Activated T-cell treated with anti-CD3 and anti-CD28 coated beads for 4 hours (primary cell): ENCODE measurements around the gene TECTB.

Experiments used
- DNase-seq: peaks from one replicate; pipeline ENCODE4 v3.0.0-alpha.2; 2020

The TECTB gene

DNA sequence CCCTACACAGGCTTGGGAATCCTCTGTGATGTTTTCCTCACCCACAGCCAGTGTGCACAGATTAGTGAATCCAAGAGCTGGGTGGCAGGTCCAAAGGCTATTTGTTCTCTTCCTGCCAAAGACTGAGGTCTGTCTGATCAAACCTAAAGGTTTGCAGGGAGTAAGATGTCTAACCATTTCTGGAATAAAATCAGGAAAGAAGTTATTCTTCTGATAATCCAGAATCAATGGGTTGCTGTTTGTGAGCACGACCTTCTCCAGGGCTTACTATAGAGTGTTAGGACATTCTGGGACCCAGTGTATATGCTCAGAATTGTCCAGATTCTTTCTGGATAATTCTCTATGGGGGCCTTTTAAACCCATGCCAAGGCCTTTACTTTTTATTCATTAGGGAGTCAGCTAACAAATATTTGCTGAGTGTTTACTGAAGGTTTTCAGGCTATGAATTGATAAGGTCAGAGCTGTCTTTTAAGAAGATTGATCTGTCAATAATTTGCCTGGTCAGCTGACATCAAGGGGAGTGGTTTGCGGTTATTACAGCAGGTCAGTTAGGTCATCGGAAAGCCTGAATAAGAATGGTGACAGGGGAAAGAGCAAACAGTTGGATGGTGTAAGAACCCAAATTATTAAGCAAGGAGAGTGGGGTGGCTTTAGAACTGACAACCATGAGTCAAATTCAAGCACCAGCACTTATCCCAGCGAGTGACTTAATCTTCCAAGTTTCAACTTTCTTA lies 7.5 kb upstream of the TECTB start:
- no peak for DNase-seq

DNA sequence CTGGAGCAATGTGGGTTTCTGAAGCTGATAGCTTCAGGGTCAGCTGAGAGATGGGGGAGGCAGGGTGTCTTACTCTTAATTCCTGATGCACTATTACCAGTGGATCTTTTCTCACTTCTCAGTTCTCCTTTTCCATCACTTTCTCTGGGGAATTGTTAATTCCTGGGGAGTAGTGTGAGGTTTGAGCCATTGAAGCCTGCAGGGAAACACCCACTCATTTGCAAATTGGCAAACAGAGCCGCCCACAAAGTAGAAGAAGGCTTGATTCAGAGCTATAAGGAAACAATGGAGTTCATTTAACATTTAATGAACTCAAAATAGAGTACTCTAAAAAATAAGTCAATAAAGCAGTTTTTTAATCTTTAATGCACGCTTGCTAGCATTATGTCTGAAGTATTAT lies 4.3 kb upstream of the TECTB start:
- no peak for DNase-seq

DNA sequence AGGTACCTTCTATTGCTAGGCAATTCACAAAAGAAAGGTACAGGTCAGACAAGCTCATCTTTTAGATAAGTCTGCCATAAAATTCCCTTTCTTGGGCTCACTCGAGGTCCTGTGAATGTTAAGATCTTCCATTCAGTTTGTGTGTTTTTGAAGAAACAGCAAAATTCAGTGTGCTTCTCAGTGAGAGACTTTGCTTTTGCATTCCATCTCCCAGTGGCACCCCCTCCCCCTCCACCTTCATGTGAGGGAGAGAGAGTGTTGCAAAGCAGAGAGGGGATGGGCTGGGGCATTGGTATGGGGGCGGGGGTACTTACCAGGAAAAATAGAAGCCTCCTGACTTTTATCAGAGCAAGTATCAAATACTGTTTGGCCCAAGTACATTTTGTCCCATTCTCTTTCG lies 3.8 kb upstream of the TECTB start:
- no peak for DNase-seq

DNA sequence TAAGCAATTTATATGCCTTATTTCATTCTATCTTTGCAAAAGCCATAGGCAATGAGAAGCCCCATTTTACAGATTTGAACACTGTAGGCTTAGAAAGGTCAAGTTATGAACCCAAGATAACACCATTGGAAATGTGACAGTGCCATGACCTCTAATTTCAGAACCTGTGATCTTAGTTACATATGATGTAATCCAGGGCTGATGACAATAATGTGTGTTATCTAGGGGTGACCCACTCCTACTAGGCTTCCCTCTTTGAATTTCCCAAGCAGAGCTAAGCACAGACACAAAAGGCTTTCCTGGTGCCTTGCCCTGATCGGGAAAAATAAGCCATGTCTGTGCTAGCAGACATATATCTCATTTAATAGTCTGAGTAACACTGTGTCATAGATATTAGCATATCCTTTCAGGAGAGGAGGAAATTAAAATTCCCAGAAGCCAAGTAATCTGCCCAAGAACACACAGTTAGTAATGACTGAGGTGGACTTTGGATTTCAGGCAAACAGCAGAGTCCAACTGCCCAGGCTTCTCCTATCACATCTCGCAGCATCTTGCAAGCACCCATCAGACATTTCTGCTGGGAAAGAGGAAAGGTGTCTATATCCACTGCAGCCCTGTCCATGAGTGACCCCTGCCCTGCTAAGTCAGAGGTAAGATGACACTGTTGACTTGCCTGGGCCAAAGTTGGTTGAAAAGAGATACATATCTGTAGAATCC lies 2.8 kb upstream of the TECTB start:
- DNase-seq: no peak

DNA sequence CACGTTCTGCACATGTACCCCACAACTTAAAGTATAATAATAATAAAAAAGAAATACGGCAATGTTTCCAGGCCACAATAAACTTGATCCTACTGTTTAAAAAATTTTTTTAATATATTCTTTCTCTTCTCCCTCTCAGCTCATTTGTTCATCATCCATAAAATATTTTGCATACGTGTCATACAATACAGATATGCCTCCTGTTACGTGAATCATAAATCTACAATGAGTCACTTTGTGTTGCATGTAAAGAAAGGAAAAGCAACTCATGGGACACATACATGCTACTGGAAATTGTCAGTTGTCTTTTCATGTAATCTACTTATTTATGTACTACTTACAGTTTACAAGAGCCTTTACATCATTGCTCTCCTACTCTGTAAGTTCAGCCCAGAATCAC lies 1.1 kb upstream of the TECTB start:
- no peak for DNase-seq

DNA sequence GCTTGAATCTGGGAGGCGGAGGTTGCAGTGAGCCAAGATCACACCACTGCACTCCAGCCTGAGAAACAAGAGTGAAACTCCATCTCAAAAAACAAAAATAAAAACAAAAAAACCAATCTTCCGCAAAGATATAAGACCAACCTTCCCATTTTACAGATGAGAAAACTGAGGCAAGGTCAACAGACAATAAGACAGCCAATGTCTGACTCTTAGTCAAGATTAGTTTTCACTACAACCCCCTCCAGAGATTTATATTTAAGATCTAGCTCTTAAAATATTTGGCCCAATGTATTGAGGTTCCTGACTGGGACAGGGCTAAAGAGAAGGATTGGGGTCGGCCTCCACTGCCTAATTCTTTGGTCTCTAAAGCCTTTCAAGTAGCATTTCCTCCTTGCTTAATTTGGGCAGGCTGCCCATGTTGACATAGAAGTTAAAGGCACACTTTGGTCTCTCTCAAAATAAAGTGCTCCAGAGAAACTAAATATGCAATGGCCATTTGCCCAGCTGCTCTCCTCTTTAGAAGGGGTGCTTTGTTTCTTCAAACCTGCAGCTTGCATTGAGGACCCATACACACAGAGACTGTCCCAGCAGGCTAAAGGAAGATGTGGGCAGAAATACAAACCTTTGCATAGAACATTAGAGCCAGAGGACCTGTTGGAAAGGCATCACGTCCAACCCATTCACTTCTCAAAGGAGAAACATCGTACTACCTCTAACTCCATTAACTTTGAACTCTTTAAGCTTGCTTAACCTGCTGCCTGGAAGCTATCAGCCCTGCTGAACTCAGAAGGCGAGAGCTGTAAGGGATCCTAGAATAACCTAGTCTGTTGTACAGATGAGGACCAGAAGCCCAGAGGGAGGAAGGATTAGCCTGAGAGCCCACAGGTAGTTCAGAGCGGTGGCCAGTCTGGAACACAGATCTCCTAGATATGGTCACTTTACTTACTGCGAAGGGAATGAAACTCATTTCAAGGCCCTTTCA lies 3.9 kb downstream of the TECTB start:
- DNase-seq: no peak

DNA sequence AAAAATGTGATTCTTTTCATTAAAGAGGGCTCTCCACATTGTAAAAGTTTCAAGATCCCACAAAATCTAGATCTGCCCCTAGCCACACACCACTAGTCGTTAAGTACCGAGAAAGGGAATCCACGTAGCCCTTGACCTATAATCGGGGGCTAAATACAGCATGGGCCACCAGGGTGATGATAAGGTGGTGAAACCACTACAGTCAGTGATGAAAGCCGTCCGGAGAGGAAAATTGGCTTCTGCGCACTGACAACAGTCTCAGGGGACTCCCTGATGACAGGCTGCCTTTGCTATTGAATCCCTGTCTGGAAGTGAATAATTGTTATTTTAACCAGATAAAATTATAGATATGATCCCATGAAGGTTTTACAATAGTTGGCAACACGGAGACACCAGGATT lies 4.6 kb downstream of the TECTB start:
- DNase-seq: no peak

DNA sequence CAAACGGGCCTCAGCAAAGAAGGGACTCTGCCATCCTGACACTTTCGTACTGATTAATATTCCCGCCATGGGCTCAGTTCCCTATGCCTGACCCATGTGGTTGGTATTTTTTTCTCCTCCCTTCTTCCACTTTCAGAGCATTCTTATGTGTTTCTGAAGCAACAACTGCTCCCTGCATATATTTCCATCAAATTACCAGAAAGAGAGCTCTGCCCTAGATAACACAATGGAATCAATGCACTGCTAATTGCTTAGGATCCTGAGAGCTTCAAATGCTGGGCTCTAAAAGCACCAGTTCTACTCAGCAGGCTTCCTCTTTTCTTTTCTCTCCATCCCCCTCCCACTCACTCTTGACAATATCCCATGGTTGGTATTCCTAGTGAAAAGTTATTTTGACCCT lies 5.3 kb downstream of the TECTB start:
- DNase-seq: no peak

DNA sequence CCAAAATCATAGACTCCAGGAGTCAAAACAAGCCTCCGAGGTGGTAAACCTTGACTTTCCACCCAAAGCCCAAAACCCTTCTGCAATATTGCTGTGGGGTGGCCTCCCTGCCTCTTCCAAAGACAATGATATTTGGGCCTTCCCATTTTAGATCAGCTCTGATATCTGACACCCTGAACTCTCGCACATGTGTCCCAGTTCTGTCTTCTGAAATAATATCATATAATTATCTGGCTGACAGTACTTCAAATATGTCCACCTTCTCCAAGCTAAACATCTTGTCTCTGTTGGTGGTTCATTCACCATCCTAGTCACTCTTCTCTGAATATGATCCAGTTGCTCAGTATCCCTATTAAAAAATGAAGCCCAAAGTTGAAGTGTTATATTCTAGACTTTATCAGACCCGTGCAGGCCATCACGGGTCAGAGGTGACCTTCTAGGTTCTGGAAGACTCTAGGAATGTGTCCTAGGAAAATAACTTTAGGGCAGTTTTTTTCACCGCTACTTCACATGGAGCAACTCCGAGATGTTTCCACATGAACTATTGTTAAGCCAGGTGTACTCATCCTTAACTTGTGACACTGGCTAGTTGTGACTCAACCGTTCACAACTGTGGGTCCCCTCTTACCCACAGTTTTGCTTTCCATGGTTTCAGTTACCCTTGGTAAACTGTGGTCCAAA lies 6.3 kb downstream of the TECTB start:
- no peak for DNase-seq

DNA sequence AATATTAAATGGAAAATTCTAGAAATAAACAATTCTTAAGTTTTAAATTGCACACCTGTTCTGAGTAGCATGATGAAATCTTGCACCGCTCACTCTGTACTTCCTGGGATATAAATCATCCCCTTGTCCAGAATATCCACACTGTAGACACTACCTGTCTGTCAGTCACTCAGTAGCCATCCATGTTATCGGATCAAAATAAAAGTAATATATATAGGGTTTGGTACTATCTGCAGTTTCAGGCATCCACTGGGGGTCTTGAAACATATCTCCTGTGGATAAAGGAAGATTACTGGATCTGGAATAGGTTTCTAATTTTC lies 6.8 kb downstream of the TECTB start:
- no peak for DNase-seq

DNA sequence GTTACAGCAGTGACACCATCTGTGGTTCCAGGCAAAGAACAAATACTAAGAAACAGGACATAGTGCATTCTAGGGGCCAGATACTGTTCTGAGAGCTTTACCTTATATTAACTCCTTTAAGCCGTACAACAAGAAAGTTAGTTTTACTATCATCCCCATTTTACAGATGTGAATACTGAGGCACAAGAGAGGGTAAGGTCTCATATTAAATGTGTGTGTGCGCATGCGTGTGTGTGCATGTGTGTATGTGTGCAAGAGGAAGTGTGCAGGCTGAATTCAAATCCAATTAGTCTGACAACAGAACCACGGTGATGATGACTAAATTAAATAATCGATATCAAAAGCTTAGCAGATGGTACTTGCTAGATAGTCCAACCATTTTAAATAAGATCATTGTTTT lies 11.0 kb downstream of the TECTB start:
- no peak for DNase-seq

DNA sequence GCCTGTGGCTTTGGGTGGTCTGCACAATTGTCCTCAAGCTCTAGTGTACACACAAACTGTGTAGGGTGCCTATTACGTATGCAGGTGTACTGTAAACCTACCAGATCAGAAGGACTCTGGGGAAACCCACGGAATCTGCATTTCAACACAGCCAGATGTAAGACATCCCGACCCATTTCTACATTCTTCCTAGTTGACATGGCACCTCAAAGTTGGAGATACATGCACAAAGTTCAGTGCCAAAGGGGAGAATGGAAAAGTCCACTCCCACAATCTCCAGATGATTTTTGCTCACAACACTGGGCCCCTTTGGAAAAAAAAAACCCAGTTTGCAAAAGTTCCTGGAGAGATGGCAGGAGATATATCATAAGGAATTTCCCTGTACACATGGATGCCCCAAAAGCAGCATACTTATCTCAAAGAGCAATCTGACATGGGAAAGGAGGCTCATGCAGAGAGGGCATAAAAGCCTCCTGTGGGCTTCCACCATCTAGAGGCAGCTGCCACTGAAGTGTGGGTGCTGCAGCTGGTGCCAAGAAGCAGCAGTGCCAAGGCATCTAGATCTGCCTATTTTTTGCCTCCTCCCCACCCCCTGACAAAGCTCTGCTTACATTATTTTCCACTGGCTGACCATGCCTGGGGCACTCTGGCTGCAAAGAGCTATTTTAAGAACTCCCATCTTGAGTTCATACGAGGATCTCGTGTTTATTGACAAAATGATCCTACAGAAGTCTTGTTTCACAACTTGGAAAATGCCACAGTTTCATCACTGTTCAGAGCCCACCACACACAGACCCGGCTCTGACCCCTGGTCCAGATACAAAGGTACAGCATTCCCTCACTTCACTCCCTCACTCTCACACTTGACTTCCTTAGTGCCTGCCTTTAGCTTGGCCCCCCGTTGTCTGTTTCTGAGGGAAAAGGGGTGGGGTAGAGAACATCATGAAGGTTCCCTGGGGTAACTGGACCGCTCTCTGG lies 12.9 kb downstream of the TECTB start:
- no peak for DNase-seq

DNA sequence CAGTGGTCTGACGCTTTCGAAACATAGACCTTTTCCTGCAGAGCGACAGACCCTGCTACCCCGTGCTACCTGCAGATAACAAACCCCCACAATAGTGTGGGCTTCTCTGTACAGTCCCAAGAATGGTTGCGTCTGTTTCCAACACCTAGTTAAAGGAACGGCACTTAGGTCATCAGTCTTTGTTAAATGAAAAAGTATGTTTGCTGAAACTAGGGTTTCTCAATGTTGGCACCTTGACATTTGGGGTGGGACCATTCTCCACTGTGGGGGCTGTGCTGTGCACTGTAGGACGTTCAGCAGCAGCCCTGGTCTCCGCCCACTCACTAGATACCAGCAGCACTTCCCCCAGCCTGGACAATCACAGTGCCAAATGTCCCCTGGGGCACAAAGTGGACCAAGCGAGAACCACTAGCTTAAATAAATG lies 13.7 kb downstream of the TECTB start:
- DNase-seq: no peak

DNA sequence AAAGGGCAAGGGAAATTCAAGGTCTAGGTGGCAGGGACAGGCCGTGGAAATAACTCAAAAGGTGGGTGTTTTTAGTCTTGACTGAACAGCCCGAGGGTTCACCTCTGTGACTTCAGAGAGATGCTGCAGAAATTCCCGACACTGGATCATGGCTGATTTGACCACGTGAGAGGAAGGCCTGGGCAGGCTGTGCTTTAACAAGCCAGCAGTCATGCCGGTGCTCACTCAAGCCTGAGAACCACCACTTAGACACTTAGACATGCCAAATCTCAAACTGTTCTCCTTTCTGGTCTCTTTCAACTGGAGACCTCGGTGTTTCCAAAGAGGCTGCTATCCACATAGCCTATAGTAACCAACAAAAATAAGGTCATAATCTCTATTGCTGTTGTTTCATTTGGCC lies 15.4 kb downstream of the TECTB start:
- no peak for DNase-seq

DNA sequence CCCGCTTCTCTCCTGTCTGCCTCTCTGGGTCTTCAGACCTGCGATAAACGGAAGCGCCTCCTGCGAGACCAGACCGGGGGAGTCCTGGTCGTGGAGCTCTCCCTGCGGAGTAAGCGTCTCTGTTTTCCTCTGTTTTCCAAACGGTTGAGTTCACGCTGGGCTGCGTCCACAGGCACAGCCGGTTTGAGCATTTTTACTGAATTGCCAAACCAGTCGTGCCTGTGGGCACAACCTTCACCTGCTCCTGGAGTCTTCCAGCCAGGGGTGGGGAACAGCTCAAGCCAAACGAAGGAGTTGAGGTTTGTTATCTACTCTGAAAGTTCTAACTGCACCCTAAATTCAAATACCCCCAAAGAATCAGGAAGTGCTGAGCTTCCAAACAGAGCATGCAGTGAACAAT lies 16.3 kb downstream of the TECTB start:
- no peak for DNase-seq

DNA sequence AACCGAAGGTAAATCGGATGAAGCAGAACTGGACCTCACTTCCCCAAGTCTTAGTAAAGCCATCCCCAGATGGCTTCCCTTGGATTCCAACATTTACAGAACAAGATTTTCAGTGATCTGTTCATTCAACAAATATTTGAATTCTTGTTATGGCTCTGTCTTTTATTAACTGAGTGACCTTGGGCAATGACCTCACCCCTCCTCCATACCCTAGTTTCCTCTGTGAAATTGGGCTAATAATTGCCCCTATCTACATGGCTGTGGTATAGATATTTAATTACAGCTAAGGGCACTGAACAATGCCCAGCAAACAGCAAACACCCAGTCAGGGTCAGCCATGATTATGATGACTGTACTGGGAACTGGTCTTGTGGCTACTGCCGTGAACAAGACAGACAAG lies 19.1 kb downstream of the TECTB start:
- DNase-seq: no peak

DNA sequence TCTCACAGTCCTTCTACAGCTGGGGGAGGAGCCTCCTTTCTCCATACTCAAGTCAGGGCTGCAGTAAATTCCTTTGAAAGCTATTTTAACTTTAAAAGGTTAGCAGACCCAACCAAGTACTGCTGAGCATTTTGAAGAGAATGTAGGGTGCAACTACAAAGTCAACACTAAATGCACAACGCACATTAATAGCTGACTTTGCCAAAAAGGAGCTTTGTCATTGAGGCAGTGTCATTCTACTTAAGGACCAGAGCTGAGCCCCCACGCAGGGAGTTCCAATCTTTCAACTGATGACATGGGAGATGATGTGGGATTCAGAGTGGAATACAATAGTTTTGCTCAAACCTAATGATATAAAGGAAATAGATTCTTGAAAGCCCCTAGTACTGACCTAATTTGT lies 20.3 kb downstream of the TECTB start:
- DNase-seq: no peak

DNA sequence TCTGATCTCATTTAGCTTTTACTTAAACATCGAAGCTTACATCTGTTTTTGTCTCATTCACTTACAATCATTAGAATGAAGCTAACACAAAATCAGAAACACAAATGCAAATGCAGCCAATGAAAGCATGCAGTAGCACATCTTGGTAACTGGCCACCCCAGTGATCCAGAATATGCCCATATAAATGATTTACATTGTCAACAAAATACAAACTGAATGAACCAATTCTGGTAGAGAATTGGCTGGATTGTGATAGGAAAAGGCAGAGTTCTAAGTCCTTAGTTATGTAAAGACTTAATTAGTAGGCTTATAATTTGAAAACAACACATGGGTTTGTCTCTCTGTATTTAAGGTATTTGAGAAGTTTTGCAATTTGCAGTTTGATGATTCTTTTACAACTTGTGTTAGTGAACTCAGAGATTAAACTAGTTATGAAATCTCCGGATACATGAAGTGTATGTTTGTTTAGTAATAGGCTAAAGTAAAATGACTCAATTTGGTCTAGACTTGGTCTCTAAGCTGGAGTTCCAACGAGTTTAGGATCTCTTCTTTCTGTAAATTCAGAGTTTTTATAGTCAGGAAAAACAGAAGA lies 21.2 kb downstream of the TECTB start:
- no peak for DNase-seq

DNA sequence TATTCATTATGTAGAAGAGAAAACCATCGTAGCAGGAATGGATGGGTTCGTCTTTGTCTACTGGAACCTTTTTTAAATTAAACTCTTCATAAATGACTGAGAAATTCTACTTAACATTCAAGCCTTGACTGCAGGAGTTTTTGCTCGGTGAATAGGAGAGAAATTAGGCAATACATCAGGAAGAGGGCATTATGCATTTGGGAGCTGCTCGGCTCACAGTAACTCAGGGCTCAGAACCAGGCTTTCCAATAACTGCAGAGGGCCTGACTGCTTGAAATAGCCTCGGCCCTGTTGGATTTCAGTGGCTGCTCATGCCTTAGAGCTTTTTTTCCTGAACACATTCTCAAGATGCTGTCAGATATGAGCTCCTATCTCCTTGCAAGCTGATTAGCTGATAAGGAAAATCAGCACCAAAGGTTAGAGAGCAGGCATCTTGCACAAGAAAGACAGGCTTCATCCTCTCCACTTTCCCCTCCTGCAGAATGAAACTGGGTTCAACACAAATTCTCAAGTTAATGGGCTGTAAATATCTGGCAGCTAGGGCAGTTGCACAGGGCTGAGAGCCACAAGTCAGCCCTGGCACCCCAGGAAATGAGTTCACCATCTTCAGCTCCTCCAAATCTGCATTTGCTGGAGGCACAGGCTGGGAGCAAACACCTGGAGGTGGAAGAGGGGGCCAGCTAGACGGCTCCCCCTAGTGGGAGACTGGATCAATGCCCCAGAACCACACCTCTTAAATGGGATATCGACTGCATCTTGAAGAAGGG lies 24.3 kb downstream of the TECTB start:
- DNase-seq: no peak

DNA sequence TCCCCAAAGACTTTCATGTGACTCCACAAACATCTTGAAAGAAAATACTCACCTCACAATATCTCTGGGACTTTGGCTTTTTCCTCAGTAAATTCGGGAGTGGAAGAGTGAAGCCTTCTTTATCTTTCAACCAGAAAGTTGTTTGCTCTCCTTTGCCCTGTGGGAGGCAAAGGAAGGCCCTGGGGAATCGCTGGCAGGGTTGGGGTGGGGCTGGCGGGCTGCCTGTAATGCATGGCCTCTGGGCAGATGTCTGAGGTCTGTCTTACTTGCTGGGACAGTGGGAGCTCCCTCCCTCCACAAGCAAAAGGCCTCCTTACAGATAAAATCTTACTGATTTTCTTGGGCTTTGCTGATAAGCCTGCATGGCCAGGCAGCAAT lies 24.9 kb downstream of the TECTB start:
- no peak for DNase-seq

DNA sequence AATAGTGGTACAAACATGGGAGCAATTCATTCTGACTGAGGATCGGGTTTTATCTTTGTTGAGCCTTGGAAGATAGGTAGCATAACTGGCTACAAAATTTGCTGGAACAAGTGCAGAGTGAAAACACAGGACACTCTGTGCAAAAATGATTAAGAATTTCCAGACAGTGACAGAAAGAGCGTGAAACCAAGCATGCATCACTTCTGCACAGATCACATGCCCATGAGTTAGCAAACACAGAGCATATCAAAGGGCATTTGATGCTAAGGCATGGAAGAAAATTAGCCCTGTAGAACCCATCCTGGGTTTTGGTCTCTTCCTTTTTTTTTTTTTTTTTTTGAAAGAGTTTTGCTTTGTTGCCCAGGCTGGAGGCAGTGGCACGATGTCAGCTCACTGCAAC lies 28.3 kb downstream of the TECTB start:
- no peak for DNase-seq
